GM19455 (cell line): ENCODE data around the gene IDS.
A peak's percentile ranks its signal among the peaks of the same experiment; 100 is the strongest.
"Not testable (repeated sequence)": the region's sequence is repeated elsewhere in the genome, so short reads cannot be mapped to it uniquely, and the experiment has no call there.

Source experiments
- ATAC-seq: cut with Tn5 transposase; IDR thresholded peaks from one replicate; pipeline ENCODE4 v1.9.1; 2021; ENCODE audit not compliant: unreplicated experiment

Gene IDS

DNA sequence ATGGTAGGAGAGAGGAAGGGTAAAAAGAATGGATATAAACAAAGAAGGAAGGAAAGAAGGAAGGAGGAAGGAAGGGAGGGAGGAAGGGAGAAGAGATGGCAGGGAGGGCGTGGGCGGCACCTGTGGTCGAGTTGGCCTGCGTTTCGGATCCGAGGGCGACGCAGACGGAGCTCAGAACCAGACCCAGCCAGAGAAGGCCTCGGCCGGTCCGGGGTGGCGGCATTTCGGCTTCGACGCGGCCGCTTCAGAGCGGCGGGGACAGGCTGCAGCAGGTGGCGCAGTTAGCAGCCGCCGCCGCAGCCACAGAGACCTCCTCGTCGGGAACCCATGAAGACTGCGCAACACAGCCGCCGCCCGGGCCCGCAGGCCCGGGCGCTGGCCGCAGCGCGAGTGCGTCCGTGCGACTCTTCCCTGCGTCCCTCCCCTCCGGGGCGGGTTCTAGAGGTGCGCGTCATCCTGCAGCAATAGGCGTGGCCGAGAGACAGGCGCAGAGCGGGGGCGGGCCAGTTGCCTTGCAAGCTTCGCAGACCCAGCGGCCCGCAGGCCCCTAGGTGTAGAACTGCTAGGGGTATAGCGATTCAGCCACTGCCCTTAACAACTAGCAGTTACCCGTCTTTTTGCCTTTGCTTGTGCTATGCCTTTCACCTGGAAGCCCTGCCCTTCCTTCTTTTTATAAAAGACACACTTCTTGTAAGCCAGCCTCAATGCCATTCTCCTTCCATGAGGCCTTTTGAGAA is at the start of gene IDS:
Gene IDS, minus strand, starts transcription at position 392 of the 737 bp plus-strand sequence. Its CDS starts 169 bp downstream, at position 223.
- ATAC-seq = peak; percentile 70

- not testable (repeated sequence) for ATAC-seq
Measured at GRCh38 chrX:149551939-149552248, 46.8 kb upstream of the IDS start.

DNA sequence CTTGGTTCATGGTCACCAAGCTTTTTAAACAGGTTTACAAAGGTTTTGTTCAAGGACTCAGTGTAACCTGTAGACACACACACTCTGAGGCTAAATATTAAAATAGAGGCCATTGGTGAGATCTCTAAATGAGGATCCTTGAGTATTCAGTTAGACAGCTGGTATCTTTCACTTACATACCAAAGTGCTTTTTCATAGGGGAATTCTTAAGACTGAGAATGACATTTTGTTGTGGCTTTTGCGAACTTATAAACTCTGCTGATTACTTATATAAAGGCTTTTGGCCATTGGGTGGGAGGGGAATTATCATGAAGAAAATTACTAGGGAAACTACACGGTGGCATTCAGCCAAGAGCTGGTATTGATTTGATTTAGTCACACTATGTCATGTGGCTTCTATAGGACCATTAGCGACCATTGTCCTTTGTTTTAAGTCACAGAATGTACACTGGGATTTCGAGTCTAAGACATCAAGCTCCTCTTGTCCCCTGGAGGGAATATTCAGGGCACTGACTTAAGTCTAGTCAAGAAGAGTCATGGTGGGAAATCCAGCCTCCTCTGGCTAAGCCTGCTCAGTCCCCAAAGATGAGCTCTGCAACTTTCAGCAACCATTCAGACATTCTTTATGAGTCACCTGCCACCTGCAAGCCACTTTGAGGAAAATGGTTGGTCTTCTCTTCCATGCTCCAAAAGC is 46.3 kb upstream of the IDS start:
- not testable (repeated sequence) for ATAC-seq

DNA sequence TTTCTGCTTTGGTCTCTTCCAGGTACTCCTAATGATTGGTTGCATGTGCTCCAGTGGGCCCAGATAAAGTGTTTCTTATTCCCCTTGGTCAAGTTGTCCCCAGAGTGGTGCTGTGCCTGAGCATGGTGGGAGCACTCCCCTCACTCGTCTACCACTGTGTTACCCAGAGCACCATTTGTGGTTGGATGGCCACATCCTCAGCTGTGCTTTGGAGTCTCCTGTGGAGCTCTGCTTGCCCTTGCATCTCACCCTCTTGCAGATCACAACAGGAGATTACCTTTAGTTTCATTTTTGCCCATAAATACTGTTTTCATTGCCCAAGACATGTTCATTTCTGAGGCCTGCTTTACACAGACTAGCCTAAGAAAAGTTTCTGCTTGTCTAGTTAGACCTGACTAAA is 45.3 kb upstream of the IDS start:
- ATAC-seq = not testable (repeated sequence)

DNA sequence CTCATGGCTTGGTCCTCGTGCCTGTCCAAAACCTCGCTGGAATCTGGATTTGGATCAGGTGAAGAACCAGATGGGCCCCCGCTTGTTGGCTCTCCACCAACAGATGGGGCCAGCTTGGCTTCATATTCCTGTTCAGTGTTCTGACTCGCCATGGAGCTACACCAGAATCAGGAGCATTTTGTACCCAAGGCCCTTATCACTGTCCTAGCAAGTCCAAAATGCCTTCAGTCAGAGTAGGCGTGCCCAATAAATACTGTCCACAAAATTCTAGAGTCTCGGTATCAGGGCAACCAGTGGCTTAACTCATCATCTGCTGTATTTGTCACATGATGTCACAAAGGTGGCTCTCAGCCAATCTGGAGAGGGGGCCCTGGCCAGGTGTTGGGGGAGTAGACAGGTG is 44.6 kb upstream of the IDS start, which contains the start of gene HSFX3:
Gene HSFX3, minus strand, starts transcription at position 224 of the 400 bp plus-strand sequence. Its CDS starts 72 bp downstream, at position 152.
- ATAC-seq = not testable (repeated sequence)

DNA sequence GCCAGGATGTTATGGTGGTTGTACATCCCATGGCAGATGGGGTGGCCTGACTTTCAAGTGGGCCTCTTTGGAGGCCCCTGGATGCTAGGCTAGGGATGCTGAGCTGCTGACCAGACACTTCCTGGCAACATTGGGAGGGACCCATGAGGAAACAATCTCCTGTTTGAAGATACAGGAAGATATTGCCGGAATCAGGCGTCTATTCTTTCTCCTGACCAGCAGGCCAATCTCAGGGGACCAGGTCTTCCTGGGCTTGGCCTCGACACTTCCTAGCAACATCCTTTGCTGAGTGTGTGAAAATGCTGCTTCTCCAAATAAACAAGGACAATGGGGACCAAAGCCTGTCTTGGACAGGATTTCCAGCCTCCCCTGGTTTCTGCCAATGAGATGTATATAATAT is 42.7 kb upstream of the IDS start:
- not testable (repeated sequence) for ATAC-seq

- not testable (repeated sequence) for ATAC-seq
Measured at GRCh38 chrX:149546962-149547361, 41.9 kb upstream of the IDS start.

DNA sequence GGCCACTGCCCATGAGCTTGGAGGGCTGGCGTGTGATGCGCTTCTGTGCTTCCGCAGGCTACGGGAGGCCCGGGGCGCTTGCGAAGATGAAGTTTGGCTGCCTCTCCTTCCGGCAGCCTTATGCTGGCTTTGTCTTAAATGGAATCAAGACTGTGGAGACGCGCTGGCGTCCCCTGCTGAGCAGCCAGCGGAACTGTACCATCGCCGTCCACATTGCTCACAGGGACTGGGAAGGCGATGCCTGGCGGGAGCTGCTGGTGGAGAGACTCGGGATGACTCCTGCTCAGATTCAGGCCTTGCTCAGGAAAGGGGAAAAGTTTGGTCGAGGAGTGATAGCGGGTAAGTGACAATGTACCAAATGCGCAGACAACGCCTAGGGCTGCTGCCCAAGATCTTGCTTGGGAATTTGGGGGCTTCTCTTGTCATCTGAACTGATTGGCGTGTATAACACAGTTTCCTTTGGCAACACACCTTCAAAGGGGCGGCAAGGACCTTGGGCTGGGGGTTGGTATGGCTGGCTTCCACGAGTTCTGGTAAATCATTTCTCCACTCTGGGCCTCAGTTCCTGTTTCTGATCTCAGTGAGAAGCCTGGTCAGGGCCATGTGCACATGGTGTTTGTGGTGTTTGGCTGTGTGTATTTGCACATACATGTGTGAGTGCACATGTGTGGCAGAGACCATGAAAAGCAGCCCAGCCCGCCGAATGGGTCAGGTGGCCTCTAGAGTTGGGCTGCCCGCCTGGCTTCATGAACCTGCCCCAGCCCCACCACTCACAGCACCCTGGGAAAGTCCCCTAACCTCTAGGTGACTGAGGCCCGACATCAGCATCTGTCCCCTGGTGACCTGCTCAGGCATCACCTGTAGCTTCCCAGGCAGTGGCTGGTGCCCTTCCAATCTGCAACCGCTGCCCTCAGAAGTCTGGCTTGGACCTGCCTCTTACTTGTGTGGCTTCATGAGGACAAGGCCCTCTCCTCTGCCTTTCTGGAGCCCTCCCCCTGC is 40.7 kb upstream of the IDS start:
- ATAC-seq = not testable (repeated sequence)

DNA sequence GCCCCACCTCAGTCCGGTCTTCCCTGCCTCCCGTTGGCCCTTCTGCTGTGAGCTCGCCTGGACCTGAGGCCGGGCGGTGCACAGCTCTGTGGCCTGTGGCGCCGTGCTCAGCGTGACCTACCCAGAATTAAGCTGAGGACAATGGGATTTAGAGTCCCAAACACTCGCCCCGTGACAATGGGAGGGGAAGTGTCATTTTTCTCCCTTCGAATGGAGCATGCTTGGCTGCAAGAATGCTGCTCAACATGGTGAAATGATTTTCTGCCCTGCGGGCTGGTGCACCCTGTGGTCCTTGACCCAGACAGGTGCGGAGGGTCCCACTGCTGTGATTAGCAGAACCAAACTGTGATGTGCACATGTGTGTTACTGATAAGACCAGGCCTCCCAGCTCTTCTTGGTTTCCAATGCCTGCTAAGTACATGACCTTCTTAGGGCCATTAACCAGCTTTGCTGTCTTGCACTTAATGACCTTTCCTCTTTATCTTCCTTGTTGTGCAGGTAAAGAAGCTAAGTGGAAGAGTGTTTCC is 36.5 kb upstream of the IDS start:
- no peak for ATAC-seq

DNA sequence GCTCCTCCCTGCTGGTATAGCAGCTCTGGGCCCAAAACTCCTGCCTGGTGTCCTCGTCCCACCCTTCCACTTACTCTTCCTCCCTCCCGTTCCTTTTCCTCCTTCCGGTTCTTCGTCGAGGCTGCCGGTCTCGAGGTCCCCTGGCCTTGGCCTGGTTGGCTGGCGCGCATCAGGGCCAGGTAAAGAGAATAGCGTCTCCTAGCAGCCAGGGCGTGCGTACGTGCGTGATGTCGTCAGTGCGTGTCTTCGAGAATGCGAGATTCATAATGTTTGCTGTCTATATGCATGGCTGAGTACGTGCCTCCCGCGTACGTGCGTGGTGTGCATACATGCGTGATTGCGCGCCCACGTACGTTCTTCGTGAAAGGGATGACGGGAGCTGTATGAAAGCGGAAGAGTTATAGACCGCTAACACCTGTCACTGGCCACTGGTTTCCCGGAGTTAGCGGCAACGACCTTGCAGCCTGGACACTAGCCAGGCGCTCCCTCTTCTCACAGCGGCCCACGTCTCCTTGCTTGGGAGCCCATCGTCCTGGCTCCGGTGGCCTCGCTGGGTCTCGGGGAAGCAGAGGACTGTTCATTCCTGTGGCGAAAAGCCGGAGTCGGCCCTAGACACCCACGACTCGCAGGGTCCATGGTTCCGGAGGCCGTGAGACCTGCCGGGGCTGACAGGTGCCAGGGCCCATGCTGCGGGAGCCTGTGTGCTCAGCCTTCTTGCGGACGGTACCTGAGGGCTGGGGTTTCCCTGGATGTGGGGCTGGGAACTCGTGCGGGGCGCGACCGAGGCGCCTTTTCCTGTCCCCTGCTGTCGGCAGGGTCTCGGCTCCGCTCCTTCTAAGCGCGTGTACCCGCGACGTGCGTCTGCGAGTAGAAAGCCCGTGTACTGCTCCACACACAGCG is 35.8 kb upstream of the IDS start, which contains the start of gene EOLA1:
Gene EOLA1, plus strand, starts transcription at position 392 of the 900 bp plus-strand sequence. CDS start 4,619 bp downstream, outside the sequence.
- peak; percentile 79 for ATAC-seq

DNA sequence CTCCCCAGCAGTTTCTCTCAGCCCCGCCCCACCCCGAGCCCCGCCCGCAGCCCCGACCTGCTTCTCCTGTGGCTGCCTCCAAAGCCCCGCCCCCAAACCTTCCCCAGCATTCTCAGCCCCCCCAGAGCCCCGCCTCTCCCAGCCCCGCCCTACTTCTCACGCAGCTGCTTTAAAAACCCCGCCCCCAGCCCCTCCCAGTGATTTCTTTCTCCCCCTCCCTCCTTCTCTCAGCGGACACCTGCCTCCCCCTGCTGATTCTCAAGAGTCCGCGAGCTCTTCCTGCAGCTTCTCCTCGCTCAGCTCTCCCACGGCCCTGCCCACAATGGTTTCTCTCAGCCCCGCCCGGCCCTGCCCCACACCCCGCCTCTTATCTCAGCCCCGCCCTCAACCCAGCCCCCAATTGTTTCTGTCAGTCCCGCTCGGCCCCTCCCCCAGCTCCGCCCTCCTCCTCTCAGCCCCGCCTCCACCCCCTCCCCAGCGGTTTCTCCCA is 35.1 kb upstream of the IDS start:
- peak; percentile 4 for ATAC-seq

- peak; percentile 36 for ATAC-seq
Measured at GRCh38 chrX:149539283-149540130, 34.4 kb upstream of the IDS start.

GRCh38 chrX:149537474-149537873 is 32.4 kb upstream of the IDS start:
- ATAC-seq = not testable (repeated sequence)

DNA sequence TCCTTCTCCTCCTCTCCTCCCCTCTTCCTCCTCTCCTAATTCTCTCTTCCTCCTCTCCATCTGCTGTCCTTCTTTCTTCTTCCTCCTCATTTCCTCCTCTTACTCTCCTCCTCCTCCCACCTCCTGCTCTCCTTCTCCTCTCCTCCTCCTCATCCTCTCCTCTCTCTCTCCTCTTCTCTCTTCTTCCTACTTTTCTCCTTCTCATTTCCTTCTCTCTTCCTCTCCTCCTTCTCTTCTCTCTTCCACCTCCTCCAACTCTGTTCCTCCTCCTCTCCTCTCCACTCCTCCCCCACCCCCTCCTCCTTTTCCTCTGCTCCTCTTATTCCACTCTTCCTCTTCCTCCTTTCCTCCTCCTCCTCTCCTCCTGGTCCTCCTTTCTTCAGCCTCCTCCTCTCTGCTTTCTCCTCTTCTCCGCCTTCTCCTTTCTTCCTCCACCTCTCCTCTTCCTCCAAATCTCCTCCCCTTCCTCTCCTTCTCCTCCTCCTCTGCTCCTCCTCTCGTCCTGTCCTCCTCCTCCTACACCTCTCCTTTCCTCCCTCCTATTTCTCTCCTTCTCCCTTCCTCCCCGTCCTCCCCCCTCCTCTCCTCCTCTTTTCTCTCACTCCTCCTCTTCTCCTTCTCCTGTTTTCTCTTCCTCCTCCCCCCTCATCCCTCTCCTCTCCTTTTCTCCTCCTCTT is 30.0 kb upstream of the IDS start:
- not testable (repeated sequence) for ATAC-seq

DNA sequence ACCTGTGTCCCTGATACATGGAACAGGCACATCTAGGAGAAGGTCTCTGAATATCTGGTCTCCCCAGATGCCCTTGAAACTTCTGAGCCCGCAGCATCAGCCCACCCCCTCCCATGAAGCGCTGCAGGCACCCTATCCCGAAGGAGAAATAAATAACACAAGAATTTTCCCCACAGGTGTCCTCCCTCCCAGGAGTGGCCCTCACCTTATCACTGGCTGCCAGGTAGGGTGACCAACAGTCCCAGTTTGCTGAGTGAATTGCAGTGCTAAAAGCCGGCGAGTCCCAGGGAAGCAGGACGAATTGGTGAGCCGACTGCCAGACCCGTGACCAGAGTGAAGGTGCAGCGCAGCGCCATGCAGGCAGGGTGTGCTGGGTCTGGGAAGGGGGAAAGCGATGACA is 28.9 kb upstream of the IDS start:
- not testable (repeated sequence) for ATAC-seq

DNA sequence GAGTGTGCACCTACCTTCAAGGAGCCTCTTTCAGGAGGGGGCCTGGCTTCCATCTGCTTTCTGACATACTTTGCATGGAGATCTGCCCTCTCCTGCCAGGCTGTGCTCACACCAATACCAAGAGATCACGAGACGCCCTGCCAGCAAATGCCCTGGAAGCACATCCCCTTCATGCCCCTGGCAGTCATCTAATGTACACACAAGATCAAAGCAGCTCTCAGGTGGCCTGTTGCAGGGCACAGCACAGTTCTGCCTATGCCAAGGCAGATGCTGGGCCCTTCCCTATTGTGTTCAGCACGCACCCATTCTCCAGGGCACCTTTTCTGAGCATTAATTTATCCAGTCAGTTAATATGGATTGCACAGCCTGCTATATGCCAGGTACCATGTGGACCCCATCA is 27.8 kb upstream of the IDS start:
- ATAC-seq = not testable (repeated sequence)

DNA sequence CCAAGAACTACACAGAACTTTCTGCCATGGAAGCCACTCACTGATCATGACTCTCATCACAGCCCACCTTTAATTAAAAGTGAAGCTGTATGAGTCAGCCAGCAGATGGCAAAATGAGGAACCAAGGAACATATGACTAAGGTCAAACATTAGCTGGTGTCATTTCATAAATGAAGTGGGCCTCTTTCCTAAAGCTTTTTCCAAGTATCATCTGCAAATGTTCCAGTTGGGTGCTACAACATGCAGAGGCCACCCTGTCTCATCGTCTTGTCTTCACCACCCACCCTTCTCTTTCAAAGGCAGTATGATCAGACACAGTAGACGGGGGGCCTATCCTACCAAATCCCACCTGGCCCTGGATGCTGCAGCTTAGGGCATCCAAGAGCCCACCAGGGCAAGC is 26.5 kb upstream of the IDS start:
- ATAC-seq = peak; percentile 49

GRCh38 chrX:149528381-149528780 is 23.3 kb upstream of the IDS start:
- no peak for ATAC-seq
